Measurements from ENCODE around the gene SGTB.
A peak's percentile ranks its signal among the peaks of the same experiment; 100 is the strongest.
"Not testable (repeated sequence)": the region's sequence is repeated elsewhere in the genome, so short reads cannot be mapped to it uniquely, and the experiment has no call there.

The SGTB gene

DNA sequence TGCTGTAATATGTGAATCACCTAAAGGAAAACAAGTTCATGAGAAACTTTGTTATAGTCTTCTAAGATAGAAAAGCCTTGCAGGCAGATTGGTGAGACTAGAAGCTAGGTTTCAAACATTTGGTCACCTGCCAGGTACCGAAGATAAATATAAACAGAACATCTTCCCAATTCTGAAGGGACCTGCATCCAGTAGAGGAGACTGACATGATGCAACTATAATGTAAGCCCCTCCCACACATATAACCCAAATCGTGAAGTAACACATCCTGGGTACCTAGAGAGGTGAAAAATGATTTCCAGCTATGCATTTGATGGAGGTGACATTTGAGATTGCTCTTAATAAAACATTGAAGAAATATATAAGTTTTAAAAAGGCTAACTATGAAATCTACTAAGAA, 67.2 kb downstream of the SGTB start:
- DNase-seq, result no peak

DNA sequence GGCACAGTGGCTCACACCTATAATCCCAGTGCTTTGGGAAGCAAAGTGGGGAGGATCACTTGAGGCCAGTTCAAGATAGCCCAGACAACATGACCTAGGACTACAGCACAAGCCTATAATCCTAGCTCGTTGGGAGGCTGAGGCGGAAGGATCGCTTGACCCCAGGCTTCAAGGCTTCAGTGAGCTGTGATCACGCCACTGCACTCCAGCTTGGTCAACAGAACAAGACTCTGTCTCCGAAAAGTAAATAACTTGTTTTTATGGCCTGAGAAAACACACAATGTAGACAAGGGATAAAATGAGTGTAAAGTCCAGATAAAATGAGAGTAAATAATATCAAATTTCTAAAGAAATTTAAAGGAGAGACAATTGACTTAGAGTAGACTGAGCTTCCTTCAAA, 70.8 kb downstream of the SGTB start:
- DNase-seq, result no peak

DNA sequence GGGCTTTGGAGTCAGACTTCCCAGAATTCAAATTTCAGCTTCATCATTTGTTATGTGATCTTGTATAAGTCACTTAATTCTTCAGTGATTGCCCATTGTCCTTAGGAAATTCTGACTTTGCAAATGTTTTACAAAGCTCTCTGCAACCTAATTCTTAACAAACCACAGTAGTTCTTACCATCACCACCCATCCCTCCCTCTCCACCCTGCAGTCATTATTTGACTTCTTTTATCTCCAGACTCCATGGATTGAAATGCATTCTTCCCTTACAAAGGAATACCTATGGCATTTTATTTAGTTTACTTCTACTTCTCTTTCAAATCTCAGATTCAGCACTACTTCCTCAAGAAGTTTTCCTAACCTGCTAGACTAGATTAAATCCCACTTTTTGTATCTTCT, 74.0 kb downstream of the SGTB start:
- DNase-seq, result no peak

DNA sequence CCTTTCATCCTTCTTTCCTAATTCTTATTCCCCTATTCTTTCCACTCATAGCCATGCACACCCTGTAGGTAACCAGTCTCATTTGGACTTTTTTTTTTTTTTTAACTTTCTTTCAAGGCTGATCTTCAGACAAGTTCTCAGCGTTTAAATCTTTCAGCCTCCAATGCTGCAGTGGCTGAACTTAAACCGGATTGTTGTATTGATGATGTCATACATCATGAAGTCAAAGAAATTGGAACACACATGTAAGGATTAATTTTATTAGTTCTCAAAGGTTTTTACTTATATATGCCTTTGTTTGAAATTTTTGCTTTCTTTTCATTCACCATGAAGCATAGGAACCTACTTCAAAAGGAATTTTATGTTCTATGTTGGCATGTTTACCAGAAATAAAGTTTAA, 75.0 kb downstream of the SGTB start:
- DNase-seq, result no peak

DNA sequence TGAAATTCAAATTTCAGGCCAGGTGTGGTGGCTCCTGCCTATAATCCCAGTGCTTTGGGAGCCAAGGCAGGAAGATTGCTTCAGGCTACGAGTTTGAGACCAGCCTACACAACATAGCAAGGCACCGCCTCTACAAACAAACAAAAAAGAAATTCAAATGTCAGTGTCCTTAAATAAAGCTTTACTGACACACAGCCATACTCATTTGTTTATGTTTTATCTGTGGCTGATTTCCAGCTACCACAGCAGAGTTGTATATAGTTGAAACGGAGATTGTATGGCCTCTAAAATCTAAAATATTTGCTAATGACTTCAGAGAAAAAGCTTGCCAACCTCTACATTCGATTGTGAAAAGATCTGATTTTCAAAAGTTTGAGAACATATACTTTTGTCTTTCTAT, 81.7 kb downstream of the SGTB start:
- no peak for DNase-seq

DNA sequence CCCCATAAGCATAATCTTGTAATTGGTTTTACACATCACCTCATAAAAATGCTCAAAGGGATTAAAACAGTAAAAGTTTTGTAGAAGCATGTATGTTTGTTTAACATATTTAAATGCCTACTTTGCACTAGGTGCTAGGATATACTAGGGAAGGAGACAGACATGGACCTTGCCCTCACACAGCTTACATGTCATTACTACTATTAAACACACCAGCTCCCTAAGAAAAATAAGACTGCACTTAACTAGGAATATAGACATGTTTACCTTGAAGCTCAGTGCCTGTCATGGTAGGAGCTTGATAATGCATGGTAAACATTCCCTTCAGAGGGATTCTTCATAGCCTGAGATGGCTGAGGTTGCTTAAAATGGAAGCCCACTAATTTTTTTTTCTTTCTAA, 90.9 kb downstream of the SGTB start:
- DNase-seq, result no peak

DNA sequence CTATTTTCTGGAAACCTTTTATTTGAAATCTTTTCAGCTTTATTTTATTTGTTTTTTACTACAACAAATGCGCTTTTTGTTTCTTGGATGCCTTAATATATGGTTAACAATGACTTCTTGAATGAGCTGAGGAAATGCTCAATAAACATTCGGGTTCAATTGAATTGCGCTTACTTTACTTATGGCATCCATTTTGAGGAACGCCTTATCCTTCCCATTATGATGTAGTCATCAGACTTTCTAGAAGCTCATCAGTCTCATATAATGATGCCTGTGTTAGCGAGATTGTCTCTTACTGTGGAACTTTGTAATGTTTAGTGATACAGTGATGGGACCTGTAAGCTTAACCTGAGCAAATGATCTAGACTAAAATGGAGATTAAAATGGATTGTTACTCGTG, 96.2 kb downstream of the SGTB start:
- DNase-seq, result peak; percentile 7

DNA sequence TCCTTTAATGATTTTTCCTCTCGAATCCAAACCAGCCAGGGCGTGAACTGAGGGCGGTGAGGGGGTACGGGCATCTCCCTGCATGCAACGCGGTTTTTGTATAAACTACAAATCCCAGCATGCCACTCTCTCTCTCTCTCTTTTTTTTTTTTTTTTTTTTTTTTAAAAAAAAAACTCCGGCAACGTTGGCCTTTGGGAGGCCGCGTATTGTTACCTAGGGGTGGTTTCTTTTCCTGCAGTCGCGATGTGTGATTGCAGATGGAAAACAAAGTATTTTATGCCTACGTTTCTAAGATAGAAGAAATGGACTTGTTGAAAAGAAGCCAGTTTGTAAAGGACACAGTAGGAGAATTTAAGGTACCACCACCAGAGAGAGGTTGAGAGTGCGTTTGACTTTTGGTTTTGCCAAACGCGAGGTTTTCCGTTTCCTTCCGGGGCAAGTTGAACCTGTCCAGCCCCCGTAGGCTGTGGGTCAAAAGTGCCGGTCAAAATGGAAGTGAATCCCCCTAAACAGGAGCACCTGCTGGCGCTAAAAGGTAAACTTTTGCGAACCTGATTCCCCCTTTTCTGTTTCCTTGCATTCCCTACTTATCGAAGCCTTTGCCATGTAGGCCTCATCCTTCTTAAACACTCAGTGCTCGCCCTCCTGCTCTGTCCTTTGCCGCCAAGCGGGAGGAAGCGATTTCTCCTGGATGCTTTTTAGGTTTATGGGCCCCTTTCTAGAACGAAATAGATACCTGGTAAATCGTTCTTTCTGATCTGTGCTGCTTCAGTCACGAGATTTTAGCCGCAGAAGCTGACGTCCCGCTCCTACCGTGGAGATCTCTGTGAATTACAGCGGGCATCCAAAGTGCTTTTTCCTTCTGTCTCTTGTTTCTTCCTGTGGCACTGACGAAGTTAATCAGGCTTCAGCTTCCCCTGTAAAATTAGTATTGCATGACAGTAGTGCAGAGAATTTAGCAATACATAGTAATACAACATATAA, 97.0 kb downstream of the SGTB start, which contains the start of the genes SHLD3 and TRAPPC13:
Gene SHLD3, plus strand, starts transcription at position 457 of the 985 bp plus-strand sequence. CDS start 4,561 bp downstream, outside the sequence.
Gene TRAPPC13, plus strand, starts transcription at position 457 of the 985 bp plus-strand sequence. Its CDS starts 34 bp downstream, at position 491.
- DNase-seq, result peak; percentile 78

DNA sequence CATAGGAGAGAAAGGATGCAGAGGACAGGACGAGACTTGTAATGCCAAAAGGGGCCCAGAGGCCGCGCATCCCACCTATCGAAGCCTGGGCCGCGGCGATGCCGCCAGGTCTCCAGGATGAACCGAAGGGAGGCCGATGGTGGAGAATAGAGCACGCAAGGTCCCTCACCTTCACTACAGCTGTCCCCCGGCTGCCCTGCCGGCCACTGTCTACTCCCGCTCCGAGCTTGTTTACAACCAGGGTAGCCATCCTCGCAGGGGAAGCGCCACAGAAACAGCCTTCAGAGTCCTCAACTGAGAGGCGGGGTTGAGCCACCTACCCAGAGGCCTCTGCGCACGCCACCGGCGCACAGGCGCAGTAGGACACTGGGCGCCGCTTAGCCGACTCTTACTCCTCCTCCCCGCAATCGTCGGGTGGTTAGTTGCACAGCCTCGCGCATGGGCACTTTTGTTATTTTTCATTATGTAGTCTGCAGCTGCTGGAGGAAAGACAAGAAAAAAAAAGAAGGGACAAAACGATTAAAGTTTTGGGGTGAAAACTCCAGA, 97.8 kb downstream of the SGTB start, which contains the start of gene TRIM23:
Gene TRIM23, minus strand, starts transcription at position 309 of the 546 bp plus-strand sequence. Its CDS starts 59 bp downstream, at position 250.
- peak; percentile 78 for DNase-seq

DNA sequence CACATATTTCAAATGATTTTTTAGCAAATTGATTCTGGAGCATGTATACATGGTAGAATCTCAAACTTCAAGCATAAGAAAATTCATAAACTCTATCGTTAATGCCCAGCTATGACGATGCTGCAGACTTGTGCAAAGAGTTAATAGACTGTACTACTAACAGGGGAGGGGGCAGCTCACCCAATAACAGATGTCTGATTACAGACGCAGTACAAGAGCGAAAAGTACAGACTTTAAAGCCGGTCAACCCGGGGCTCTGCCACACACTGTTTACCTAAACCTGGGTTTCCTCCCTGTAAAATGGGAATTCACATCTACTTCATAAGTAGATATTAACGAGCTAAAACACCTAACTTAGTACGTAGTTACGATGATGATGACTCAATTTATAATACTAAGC, 98.4 kb downstream of the SGTB start:
- no peak for DNase-seq

DNA sequence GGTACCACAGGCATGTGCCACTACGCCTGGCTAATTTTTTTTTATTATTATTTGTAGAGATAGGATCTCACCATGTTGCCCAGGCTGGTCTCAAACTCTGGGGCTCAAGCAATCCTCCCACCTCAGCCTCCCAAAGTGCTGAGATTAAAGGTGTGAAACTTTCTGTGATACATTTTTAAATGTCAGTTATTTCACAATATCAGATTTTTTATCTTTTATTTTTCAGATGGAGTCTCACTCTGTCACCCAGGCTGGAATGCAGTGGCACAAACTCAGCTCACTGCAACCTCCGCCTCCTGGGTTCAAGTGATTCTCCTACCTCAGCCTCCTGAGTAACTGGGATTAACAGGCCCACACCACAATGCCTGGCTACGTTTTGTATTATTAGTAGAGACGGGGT, 99.9 kb downstream of the SGTB start:
- DNase-seq, result not testable (repeated sequence)

DNA sequence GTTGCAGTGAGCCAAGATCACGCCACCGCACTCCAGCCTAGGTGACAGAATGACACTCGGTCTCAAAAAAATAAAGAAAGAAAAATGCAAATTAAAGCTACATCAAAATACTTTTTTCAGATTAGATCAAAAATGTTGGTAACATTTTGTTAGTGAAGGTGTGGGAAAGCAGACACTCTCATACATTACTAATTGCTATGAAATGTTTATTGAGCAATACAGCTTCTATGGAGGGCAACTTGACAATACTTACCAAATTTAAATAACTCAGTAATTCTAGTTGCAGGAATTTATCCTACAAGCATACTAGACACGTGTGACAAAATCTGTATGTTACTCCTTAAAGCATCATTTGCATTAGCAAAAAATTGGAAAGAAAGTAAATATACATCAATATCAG, 101.9 kb downstream of the SGTB start:
- DNase-seq, result no peak

Data from DMS79 treated with DMSO at 0.1 percent for 48 hours (cell line).